GM18520 (cell line): ENCODE results near the gene EIPR1.
"Not testable (repeated sequence)": the region's sequence is repeated elsewhere in the genome, so short reads cannot be mapped to it uniquely, and the experiment has no call there.

ENCODE experiments used
- ATAC-seq: cut with Tn5 transposase; IDR thresholded peaks from one replicate; pipeline ENCODE4 v1.9.1; 2021; ENCODE audit not compliant: unreplicated experiment

The EIPR1 gene

GRCh38 chr2:3403587-3404334, 26.1 kb upstream of the EIPR1 start:
- peak; percentile 100 for ATAC-seq

GRCh38 chr2:3399829-3400228, 22.2 kb upstream of the EIPR1 start:
- ATAC-seq: no peak

GRCh38 chr2:3399381-3399780, 21.8 kb upstream of the EIPR1 start:
- no peak for ATAC-seq

- no peak for ATAC-seq
Measured at GRCh38 chr2:3398857-3399256, 21.2 kb upstream of the EIPR1 start.

- no peak for ATAC-seq
Measured at GRCh38 chr2:3396920-3397559, 19.4 kb upstream of the EIPR1 start.

GRCh38 chr2:3392216-3392615, 14.6 kb upstream of the EIPR1 start:
- no peak for ATAC-seq

- ATAC-seq: no peak
Measured at GRCh38 chr2:3390041-3390440, 12.4 kb upstream of the EIPR1 start.

- no peak for ATAC-seq
Measured at GRCh38 chr2:3389193-3389592, 11.6 kb upstream of the EIPR1 start.

GRCh38 chr2:3388412-3388738, 10.8 kb upstream of the EIPR1 start:
- no peak for ATAC-seq

GRCh38 chr2:3387644-3388411, 10.2 kb upstream of the EIPR1 start:
- no peak for ATAC-seq

- ATAC-seq: no peak
Measured at GRCh38 chr2:3387011-3387410, 9.4 kb upstream of the EIPR1 start.

GRCh38 chr2:3386448-3386958, 8.9 kb upstream of the EIPR1 start:
- no peak for ATAC-seq

- peak; percentile 68 for ATAC-seq
Measured at GRCh38 chr2:3379647-3380534, 2.3 kb upstream of the EIPR1 start, which contains the start of gene TRAPPC12. TSS of gene TRAPPC12 (plus strand) at chr2:3379694. CDS start at chr2:3387624, 7,930 bp downstream.

- ATAC-seq: no peak
Measured at GRCh38 chr2:3379339-3379646, 1.7 kb upstream of the EIPR1 start.

GRCh38 chr2:3377279-3377611, 373 bp downstream of the EIPR1 start:
- peak; percentile 7 for ATAC-seq

- ATAC-seq: no peak
Measured at GRCh38 chr2:3376821-3377220, 797 bp downstream of the EIPR1 start.

- ATAC-seq: not testable (repeated sequence)
Measured at GRCh38 chr2:3369340-3370181, 8.1 kb downstream of the EIPR1 start.

- no peak for ATAC-seq
Measured at GRCh38 chr2:3368261-3368722, 9.3 kb downstream of the EIPR1 start.

GRCh38 chr2:3365219-3365618, 12.4 kb downstream of the EIPR1 start:
- ATAC-seq: no peak
